ENCODE data around the gene CRACDL.

DNA sequence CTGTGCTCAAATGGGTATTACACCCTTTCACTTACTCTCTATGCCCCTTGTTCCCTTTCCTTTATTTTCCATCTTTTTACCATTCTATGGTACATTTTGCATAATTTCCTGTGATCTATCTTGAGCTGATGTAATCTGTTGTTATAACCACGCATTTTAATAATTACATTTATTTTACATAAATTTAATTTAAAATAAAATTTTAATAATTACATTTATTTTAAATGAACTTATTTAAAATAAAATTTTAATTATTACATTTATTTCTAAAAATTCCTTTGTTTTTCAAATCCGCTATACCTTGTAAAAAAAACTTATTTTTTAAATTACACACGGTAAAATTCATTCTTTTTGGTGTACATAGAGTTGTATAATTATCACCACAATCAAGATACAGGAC is 93.9 kb downstream of the CRACDL start:
- no peak for TF ChIP-seq POLR2A (IDR thresholded peaks at IDR 0.05)
- no peak for TF ChIP-seq CTCF (IDR thresholded peaks at IDR 0.05)
- no peak for TF ChIP-seq EP300 (IDR thresholded peaks at IDR 0.05)
